ENCODE measurements around the gene IL12RB1.

- TF ChIP-seq CTCF (IDR thresholded peaks at IDR 0.05) (no peak), POLR2A (IDR thresholded peaks at IDR 0.05) (no peak)
Observed at GRCh38 chr19:18083929-18084684, 2.6 kb downstream of the IL12RB1 start.

Data from adrenal gland (tissue), 5 donors.